BLaER1 (cell line): ENCODE data around the gene LRRC56.

Source experiments
- H3K27ac ChIP-seq: shearing (Covaris generic); formaldehyde crosslinking; 2 replicates; pipeline ENCODE4 v1.8.1; 2022
- H3K27me3 ChIP-seq: shearing (Covaris generic); formaldehyde crosslinking; 2 replicates; pipeline ENCODE4 v1.8.1; 2022
- H3K36me3 ChIP-seq: shearing (Covaris generic); formaldehyde crosslinking; 2 replicates; pipeline ENCODE4 v1.8.1; 2022
- H3K4me1 ChIP-seq: shearing (Covaris generic); formaldehyde crosslinking; 2 replicates; pipeline ENCODE4 v1.8.1; 2022
- H3K4me2 ChIP-seq: shearing (Covaris generic); formaldehyde crosslinking; 2 replicates; pipeline ENCODE4 v1.8.1; 2022
- H3K4me3 ChIP-seq: shearing (Covaris generic); formaldehyde crosslinking; 2 replicates; pipeline ENCODE4 v1.8.1; 2022
- H3K9ac ChIP-seq: shearing (Covaris generic); formaldehyde crosslinking; 2 replicates; pipeline ENCODE4 v1.8.1; 2022
- H3K9me3 ChIP-seq: shearing (Covaris generic); formaldehyde crosslinking; 2 replicates; pipeline ENCODE4 v1.8.1; 2022
- H4K20me1 ChIP-seq: shearing (Covaris generic); formaldehyde crosslinking; 2 replicates; pipeline ENCODE4 v1.8.1; 2022
- Cebpa-rat ChIP-seq: shearing (Covaris generic); IDR thresholded peaks from 2 replicates; pipeline ENCODE4 v1.8.1; 2022

The LRRC56 gene

DNA sequence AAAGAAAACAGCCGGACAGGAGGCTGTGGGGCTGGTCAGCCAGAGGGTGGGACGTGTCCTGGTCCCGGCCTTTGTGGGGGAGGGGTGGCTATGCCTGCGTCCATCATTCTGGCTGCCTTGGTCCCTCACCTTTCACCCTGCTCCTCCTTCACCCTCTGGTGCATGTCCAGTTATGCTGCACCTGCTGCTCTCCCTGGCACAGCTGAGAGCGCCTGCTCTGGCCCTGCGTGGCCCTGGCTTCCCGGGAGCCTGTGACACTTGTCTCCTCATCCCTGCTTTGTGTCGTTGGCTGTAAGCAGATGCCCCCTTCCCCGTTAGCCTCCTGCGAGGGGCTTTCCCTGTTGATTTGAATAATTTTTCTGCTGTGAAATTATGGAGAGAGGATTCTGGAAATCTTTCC, 55.6 kb downstream of the LRRC56 start:
- TF ChIP-seq Cebpa-rat = no peak
- no peak overlapping the region for H3K27ac ChIP-seq
- no peaks in the 10 kb centered on the region for H3K27me3 ChIP-seq
- peaks cover 98% of the 10 kb centered on the region for H4K20me1 ChIP-seq
- peaks cover 98% of the 10 kb centered on the region for H3K36me3 ChIP-seq
- no peaks in the 10 kb centered on the region for H3K4me1 ChIP-seq
- H3K4me2 ChIP-seq = no peak overlapping the region
- H3K9ac ChIP-seq = no peak overlapping the region
- no peak overlapping the region for H3K4me3 ChIP-seq
- no peaks in the 10 kb centered on the region for H3K9me3 ChIP-seq

DNA sequence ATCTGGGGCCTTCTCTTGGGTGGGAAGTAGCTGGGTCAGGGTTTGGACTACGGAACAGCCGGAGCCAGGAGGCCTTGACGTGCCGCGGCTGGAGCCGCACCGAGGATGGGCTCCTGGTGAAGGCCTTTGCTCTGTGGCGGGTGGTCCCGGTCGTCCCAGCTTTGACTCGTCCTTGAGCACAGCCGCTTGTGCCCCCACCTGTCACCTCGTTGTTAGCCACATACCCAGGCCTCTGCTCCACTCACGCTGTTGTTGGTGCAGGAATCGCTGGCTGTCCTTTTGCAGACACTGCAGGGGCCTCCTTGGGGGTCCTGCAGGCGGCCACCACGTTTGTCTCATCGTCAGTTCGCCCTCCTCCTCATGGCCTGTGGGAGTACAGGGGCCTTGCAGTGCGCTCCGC, 56.0 kb downstream of the LRRC56 start:
- Histone ChIP-seq H3K4me1 (no peaks in the 10 kb centered on the region), H3K27me3 (no peaks in the 10 kb centered on the region), H3K36me3 (peaks cover 98% of the 10 kb centered on the region), H3K4me3 (no peak overlapping the region), H3K9ac (no peak overlapping the region), H3K27ac (no peak overlapping the region), H3K9me3 (no peaks in the 10 kb centered on the region), H4K20me1 (peaks cover 98% of the 10 kb centered on the region), H3K4me2 (no peak overlapping the region)
- TF ChIP-seq Cebpa-rat = no peak

DNA sequence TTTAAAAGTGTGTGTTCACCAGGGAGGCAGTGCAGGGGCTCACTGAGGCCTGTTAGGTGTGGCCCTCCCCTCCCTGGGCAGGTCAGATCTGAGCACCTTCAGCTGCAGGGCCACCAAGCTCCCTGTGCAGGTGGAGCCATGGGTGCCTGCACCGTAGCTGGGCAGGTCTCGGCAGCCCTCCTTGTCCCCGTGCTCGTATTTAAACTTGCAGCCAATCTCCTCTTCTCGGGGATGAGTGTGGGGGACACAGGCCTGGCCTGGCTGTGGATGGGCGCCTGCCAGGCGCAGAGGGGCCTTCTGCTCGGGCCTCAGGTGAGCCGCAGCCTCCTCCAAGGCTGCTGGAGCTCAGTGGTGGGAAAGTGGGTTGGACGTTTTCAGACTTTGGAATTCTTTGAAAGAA, 58.1 kb downstream of the LRRC56 start:
- no peaks in the 10 kb centered on the region for H3K9me3 ChIP-seq
- H3K27me3 ChIP-seq = no peaks in the 10 kb centered on the region
- H4K20me1 ChIP-seq = peaks cover 96% of the 10 kb centered on the region
- H3K9ac ChIP-seq = 0 out of 2 replicates have a peak overlapping the region, but pooled peaks have one; percentile 15
- no peak overlapping the region for H3K4me2 ChIP-seq
- no peak for TF ChIP-seq Cebpa-rat
- no peak overlapping the region for H3K27ac ChIP-seq
- H3K4me3 ChIP-seq = no peak overlapping the region
- peaks cover 98% of the 10 kb centered on the region for H3K36me3 ChIP-seq
- H3K4me1 ChIP-seq = no peaks in the 10 kb centered on the region

DNA sequence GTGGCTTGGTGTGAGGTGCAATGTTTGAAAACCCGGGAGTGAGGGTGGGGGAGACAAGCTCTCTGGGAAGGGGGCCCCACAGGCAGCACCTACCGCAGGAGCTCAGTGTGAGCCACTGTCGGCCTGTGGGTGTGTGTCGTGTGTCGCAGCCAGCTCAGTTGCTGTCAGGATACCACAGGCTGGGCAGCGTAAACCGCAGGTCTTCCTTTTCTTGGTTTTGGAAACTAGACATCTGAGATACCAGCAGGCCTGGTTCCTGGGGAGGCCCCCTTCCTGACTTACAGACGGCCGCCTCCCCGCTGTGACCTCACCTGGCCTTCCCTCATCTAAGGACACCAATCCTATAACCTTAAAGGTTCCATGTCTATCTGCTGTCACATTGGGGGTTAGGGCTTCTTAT, 59.0 kb downstream of the LRRC56 start:
- Histone ChIP-seq H3K4me2 (no peak overlapping the region), H3K36me3 (peaks cover 98% of the 10 kb centered on the region), H3K9me3 (no peaks in the 10 kb centered on the region), H4K20me1 (peaks cover 93% of the 10 kb centered on the region), H3K4me1 (no peaks in the 10 kb centered on the region), H3K9ac (no peak overlapping the region), H3K27ac (no peak overlapping the region), H3K27me3 (no peaks in the 10 kb centered on the region), H3K4me3 (no peak overlapping the region)
- TF ChIP-seq Cebpa-rat = no peak

DNA sequence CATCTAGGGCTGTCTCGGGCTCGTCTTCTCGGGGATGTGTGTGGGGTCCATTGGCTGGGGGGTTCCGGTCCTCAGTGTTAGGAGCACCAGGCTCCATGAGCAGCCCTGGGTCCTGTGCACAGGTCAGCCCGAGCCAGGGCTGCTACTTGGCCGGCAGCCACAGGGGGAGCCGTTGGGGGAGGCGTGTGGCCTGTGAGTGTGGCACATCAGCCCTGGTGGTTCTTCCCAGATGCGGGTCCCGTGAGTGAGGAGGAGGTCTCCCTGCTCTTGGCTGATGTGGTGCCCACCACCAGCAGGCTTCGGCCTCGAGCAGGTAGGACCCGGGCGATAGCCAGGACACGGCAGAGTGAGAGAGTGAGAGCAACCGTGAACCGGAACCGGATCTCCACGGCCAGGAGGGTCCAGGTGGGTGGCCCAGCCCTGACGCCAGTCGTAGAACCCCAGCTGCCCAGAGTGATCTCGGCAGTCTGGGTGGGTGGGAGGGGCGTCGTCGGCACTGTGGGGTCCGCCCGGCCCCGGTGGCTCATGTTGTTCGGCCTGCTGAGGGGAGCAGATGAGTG, 59.9 kb downstream of the LRRC56 start:
- no peak overlapping the region for H3K9ac ChIP-seq
- no peak overlapping the region for H3K4me2 ChIP-seq
- no peak overlapping the region for H3K4me3 ChIP-seq
- H3K36me3 ChIP-seq = peaks cover 99% of the 10 kb centered on the region
- no peaks in the 10 kb centered on the region for H3K27me3 ChIP-seq
- H3K9me3 ChIP-seq = no peaks in the 10 kb centered on the region
- H3K4me1 ChIP-seq = no peaks in the 10 kb centered on the region
- TF ChIP-seq Cebpa-rat = no peak
- H4K20me1 ChIP-seq = peaks cover 94% of the 10 kb centered on the region
- H3K27ac ChIP-seq = no peak overlapping the region

DNA sequence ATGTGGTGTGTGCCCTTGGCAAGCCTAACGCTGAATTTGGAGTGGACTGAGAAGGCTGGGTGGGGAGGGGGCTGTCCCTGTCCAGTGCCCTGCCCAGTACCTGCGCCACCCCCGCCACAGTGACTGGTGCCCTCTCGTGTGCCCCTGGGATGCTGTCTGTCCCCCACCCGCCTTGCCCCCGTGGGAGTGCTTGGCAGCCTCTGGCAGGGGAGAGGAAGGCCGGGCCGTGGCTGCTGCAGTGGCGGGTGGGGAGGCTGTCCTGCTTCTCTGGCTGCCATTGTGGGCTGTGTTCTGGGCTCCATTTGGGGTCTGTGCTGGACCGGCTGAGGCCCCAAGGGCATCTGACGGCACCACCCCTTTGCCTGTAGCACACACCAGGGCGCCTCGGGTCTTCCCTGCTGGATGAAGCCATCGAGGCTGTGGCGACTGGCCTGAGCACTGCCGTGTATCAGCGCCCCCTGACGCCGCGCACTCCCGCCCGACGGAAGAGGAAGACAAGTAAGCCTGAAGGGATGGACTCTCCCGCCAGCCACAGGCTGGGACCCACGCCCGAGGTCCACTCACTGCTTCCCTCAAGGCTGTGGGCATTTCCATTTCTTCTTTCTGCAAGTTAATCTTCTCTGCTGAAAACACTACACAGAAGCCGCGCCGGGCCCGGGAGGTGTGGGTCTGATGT, 60.8 kb downstream of the LRRC56 start:
- H3K36me3 ChIP-seq = peaks cover 99% of the 10 kb centered on the region

DNA sequence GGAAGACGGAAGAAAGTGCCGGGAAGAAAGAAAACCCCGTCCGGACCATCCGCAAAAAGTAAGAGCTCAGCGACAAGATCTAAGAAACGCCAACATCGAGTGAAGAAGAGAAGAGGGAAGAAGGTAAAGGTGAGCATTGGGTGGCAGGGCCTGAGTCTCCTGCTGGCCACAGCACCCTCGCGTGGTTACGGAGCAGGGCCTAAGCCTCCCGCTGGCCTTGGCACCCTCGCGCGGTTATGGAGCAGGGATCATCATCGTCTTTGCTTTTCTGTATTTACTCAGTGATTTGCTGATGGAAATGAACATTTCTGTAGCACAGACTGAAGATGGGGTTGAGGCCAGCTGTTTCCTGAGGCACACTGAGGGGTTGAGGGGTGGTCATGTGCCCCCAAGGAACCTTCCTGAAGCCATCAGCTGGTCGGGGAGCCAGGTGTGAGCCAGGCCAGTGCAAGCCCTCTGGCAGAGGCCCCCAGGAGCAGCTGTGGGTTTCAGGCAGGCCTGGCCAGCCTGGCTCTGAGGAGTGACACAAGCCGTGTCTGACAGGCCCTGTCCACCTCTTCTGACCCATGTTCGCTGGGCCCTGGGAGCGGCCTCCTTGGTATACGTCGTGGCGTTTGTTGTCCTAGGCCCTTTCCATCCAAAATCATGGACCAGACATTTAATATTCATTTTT, 64.4 kb downstream of the LRRC56 start:
- H3K27ac ChIP-seq = no peak overlapping the region
- no peaks in the 10 kb centered on the region for H3K27me3 ChIP-seq
- no peak overlapping the region for H3K9ac ChIP-seq
- no peak overlapping the region for H3K4me3 ChIP-seq
- H3K4me1 ChIP-seq = no peaks in the 10 kb centered on the region
- H3K9me3 ChIP-seq = no peaks in the 10 kb centered on the region
- H4K20me1 ChIP-seq = peaks cover 94% of the 10 kb centered on the region
- TF ChIP-seq Cebpa-rat = no peak
- H3K4me2 ChIP-seq = no peak overlapping the region
- H3K36me3 ChIP-seq = peaks cover 99% of the 10 kb centered on the region

More for the DNA sequence above, 60.8 kb downstream of the LRRC56 start:
- no peak overlapping the region for H3K27ac ChIP-seq
- peaks cover 94% of the 10 kb centered on the region for H4K20me1 ChIP-seq
- no peak for TF ChIP-seq Cebpa-rat
- H3K27me3 ChIP-seq = no peaks in the 10 kb centered on the region
- H3K4me3 ChIP-seq = no peak overlapping the region
- H3K4me2 ChIP-seq = no peak overlapping the region
- H3K4me1 ChIP-seq = no peaks in the 10 kb centered on the region
- H3K9ac ChIP-seq = no peak overlapping the region
- H3K9me3 ChIP-seq = no peaks in the 10 kb centered on the region

DNA sequence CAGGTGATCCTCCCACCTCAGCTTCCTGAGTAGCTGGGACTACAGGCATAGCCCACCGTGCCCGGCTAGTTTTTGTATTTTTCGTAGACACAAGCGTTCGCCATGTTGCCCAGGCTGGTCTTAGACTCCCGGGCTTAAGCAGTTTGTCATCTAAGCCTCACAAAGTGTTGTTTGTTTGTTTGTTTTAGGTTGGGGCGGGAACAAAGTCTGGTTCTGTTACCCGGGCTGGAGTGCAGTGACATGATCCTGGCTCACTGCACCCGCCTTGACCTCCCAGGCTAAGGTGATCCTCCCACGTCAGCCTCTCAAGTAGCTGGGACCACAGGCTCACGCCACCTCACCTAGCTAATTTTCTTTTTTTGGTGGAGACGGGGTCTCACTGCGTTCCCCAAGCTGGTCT, 65.8 kb downstream of the LRRC56 start:
- Histone ChIP-seq H4K20me1 (peaks cover 96% of the 10 kb centered on the region), H3K36me3 (peaks cover 100% of the 10 kb centered on the region), H3K27ac (no peak overlapping the region), H3K4me2 (no peak overlapping the region), H3K9me3 (no peaks in the 10 kb centered on the region), H3K4me1 (peaks cover 7% of the 10 kb centered on the region), H3K4me3 (no peak overlapping the region), H3K9ac (no peak overlapping the region), H3K27me3 (no peaks in the 10 kb centered on the region)
- no peak for TF ChIP-seq Cebpa-rat
